Activated CD8-positive, alpha-beta memory T cell treated with anti-CD3 and anti-CD28 coated beads, Interleukin-2, amount 10 ng/mL, durations not matched to agents 7 days and 5 days (primary cell): ENCODE measurements around the gene DAGLA. TPM values are rescaled to one million over a fixed set of nuclear protein-coding genes. Genes with fewer than 3 reads are reported as not detected.

Experiments
- ATAC-seq: fragments of 150-1000 bp; cut with Tn5 transposase; one replicate; pipeline ENCODE4 v1.10.0; 2021; ENCODE audit warnings: moderate library complexity
- CTCF ChIA-PET: fragments of 350-600 bp; sonication (Branson Sonifier 250); formaldehyde crosslinking; loops from one replicate; lab custom pipeline; 2021; ENCODE audit warnings: antibody characterized with exemption; lab: Charles Lee
- DNase-seq: peaks from one replicate; pipeline ENCODE4 v3.0.0-alpha.2; 2020
- H3K27ac Mint-ChIP-seq: one replicate; pipeline ENCODE4 v1.8.0; 2021; ENCODE audit warnings: mild to moderate bottlenecking, mixed read lengths
- H3K27me3 Mint-ChIP-seq: one replicate; pipeline ENCODE4 v1.8.0; 2021; ENCODE audit warnings: mixed read lengths
- H3K36me3 Mint-ChIP-seq: one replicate; pipeline ENCODE4 v1.8.0; 2021; ENCODE audit warnings: mild to moderate bottlenecking, mixed read lengths
- H3K4me1 Mint-ChIP-seq: one replicate; pipeline ENCODE4 v1.8.0; 2021; ENCODE audit warnings: mixed read lengths
- H3K4me3 Mint-ChIP-seq: one replicate; pipeline ENCODE4 v1.8.0; 2021; ENCODE audit warnings: mild to moderate bottlenecking, moderate library complexity, mixed read lengths
- H3K9me3 Mint-ChIP-seq: one replicate; pipeline ENCODE4 v1.8.0; 2022; ENCODE audit warnings: low read depth, mixed read lengths
- total RNA-seq, 2 experiments: library from RNA; stranded (reverse); gene quantifications; one replicate each; pipeline ENCODE4 v1.2.3, GENCODE V29; 2021

DAGLA gene
- total RNA-seq, 2 experiments from 2014 or later: not detected

GRCh38 chr11:61732705-61733104 lies 52.5 kb downstream of the DAGLA start:
- CTCF ChIA-PET: interaction anchor here (0.8 to 3.9 kb wide), 22 partner anchors 9 to 349 kb away, joined by 3 to 54 read pairs (median 8); partner anchors contain the start of genes DAGLA and MYRF
- no peaks in the 10 kb centered on the region for H3K27me3 Mint-ChIP-seq
- DNase-seq: no peak
- no peak overlapping the region for H3K27ac Mint-ChIP-seq
- no peak for ATAC-seq
- no peaks in the 10 kb centered on the region for H3K9me3 Mint-ChIP-seq
- H3K4me1 Mint-ChIP-seq: peaks cover 9% of the 10 kb centered on the region
- no peak overlapping the region for H3K4me3 Mint-ChIP-seq
- no peaks in the 10 kb centered on the region for H3K36me3 Mint-ChIP-seq

DNA sequence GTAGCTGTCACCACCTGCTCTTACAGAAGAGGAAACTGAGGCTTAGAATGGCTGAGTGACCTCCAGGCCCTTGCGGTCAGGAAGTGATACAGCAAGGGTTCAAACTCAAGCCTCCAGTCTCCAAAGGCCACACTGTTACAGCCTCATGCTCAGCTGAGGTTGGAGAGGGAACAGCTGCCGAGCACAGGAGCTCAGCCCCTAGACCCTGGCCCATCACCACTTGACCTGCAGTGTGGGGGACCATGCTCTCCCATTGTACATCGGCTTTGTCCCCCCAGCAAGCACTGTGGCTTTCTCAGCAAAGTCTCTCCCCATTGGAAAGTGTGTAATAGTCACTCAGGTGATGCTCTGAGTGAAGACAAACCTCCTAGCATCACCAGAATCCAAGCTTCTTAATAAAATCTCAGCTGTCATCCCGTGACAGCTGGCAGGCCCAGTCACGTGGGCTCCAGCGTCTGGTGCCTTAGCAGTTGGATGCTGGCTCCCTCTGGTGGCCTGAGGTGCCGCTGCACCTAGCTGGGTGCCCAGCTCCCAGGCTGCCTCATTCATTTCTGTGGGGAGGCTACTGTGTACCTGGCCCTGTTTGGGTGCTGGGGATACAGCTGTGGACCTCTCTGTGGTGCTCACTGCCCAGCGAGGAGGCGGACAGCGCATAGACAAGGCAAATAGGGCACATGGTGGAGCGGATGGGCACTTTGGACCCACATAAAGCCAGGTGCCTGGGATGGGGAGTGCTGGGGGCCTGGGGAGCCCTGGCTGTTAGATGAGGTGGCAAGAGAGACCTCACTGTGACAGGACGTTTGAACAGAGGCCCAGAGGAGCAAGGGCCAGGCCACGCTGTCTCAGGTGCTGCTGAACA lies 53.2 kb downstream of the DAGLA start:
- ATAC-seq: peak; percentile 96
- peak; percentile 88 for DNase-seq
- no peaks in the 10 kb centered on the region for H3K27me3 Mint-ChIP-seq
- H3K4me1 Mint-ChIP-seq: peaks cover 9% of the 10 kb centered on the region
- CTCF ChIA-PET: interaction anchor here (0.7 to 3.9 kb wide), 36 partner anchors 8 to 349 kb away, joined by 3 to 54 read pairs (median 5); partner anchors contain the start of genes DAGLA, FEN1, MYRF and TMEM258
- no peak overlapping the region for H3K4me3 Mint-ChIP-seq
- H3K9me3 Mint-ChIP-seq: no peaks in the 10 kb centered on the region
- H3K36me3 Mint-ChIP-seq: no peaks in the 10 kb centered on the region
- H3K27ac Mint-ChIP-seq: no peak overlapping the region

DNA sequence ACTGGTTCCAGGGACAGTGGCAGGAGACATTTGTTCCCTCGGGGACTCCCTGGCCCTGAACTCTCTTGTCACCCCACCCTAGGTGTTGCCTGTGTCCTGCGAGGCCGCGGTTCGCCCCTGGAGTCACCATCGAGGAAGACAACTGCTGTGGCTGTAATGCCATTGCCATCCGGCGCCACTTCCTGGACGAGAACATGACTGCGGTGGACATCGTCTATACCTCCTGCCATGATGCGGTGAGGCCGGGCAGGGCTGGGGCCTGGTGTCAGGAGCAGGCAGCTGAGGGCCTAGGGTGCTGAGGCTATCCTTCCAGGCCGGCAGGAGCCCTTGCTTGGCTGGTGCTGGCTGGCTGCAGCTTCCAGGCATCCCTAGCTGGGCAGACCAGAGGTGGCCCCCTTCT lies 54.6 kb downstream of the DAGLA start:
- no peaks in the 10 kb centered on the region for H3K36me3 Mint-ChIP-seq
- H3K9me3 Mint-ChIP-seq: no peaks in the 10 kb centered on the region
- CTCF ChIA-PET: interaction anchor here (1.0 to 3.9 kb wide), 9 partner anchors 12 to 373 kb away, joined by 3 to 54 read pairs (median 6); partner anchors contain the start of gene DAGLA
- H3K27ac Mint-ChIP-seq: no peak overlapping the region
- H3K4me3 Mint-ChIP-seq: no peak overlapping the region
- DNase-seq: no peak
- H3K27me3 Mint-ChIP-seq: no peaks in the 10 kb centered on the region
- no peak for ATAC-seq
- H3K4me1 Mint-ChIP-seq: peaks cover 2% of the 10 kb centered on the region

DNA sequence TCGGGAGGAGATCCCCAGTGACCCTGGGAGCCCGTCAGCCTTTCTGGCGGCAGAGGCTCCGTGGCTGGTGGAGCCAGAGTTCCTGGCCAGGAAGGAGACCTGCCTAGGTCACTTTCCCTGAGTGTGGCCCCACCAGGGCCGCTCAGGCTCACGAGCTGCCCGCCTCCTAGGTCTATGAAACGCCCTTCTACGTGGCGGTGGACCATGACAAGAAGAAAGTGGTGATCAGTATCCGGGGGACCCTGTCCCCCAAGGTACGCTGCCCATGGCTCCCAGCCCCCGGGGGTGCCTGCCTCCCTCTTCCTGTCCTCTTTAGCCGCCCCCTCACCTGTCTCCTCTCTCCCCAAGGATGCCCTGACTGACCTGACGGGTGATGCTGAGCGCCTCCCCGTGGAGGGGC lies 55.2 kb downstream of the DAGLA start:
- H3K4me3 Mint-ChIP-seq: no peak overlapping the region
- H3K27ac Mint-ChIP-seq: no peak overlapping the region
- no peaks in the 10 kb centered on the region for H3K36me3 Mint-ChIP-seq

DNA sequence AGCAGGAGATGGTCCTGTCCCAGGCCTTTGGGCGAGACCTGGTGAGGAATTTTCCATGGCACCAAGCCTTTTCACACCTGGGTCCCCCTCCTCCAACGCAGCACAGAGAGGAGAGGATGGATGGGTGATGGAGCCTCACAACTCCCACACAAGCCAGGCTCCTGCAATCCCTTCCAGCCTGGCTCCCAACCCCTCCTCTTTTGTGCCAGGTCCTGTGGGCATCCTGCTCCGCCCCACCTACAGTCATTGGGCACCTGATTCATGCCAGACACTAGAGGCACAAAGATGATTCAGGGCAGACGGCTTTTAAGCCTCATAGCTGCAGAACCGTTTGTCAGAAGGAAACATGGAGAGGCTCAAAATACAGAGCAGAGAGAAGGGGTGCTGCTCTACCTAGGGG lies 56.1 kb downstream of the DAGLA start:
- H3K36me3 Mint-ChIP-seq: no peaks in the 10 kb centered on the region
- H3K4me1 Mint-ChIP-seq: peaks cover 2% of the 10 kb centered on the region
- no peak overlapping the region for H3K27ac Mint-ChIP-seq
- no peak for DNase-seq
- no peaks in the 10 kb centered on the region for H3K9me3 Mint-ChIP-seq
- H3K4me3 Mint-ChIP-seq: no peak overlapping the region
- CTCF ChIA-PET: interaction anchor here (2.0 kb wide), 1 partner anchor 11 kb away, joined by 4 read pairs; no protein-coding TSS in a partner anchor
- no peak for ATAC-seq
- H3K27me3 Mint-ChIP-seq: no peaks in the 10 kb centered on the region

More for the DNA sequence above, 55.2 kb downstream of the DAGLA start:
- peaks cover 2% of the 10 kb centered on the region for H3K4me1 Mint-ChIP-seq
- H3K27me3 Mint-ChIP-seq: no peaks in the 10 kb centered on the region
- CTCF ChIA-PET: interaction anchor here (1.5 to 3.9 kb wide), 3 partner anchors 11 to 56 kb away, joined by 4 to 54 read pairs (median 33); partner anchors contain the start of gene DAGLA
- no peaks in the 10 kb centered on the region for H3K9me3 Mint-ChIP-seq
- DNase-seq (no peak), ATAC-seq (no peak)

DNA sequence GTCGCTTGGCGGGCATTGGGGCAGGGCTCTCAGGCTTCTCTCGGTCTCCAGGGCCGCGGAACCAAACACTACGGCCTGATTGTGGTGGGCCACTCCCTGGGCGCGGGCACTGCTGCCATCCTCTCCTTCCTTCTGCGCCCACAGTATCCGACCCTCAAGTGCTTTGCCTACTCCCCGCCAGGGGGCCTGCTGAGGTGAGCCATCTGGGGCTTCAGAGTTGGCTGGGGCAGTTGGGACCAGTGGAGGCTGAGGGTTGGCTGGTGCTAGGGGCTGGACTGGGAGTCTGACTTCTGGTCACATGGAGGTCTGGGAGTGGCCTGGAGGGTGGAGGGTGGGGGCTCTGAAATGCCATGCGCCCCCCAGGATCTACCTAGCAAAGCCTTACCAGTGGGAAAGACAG lies 56.9 kb downstream of the DAGLA start:
- CTCF ChIA-PET: interaction anchor here (2.0 kb wide), 1 partner anchor 10 kb away, joined by 4 read pairs; no protein-coding TSS in a partner anchor
- Mint-ChIP-seq H3K9me3 (no peaks in the 10 kb centered on the region), H3K4me3 (no peak overlapping the region), H3K27me3 (no peaks in the 10 kb centered on the region), H3K27ac (no peak overlapping the region), H3K4me1 (peaks cover 2% of the 10 kb centered on the region), H3K36me3 (no peaks in the 10 kb centered on the region)
- DNase-seq (no peak), ATAC-seq (no peak)

GRCh38 chr11:61737636-61738386 lies 57.6 kb downstream of the DAGLA start:
- no peak overlapping the region for H3K4me3 Mint-ChIP-seq
- no peaks in the 10 kb centered on the region for H3K9me3 Mint-ChIP-seq
- H3K27ac Mint-ChIP-seq: no peak overlapping the region
- peaks cover 2% of the 10 kb centered on the region for H3K4me1 Mint-ChIP-seq
- H3K27me3 Mint-ChIP-seq: no peaks in the 10 kb centered on the region
- DNase-seq: no peak
- no peaks in the 10 kb centered on the region for H3K36me3 Mint-ChIP-seq
- CTCF ChIA-PET: interaction anchor here (1.4 to 2.0 kb wide), 2 partner anchors 9 to 59 kb away, joined by 4 read pairs; no protein-coding TSS in a partner anchor
- no peak for ATAC-seq

GRCh38 chr11:61738776-61739175 lies 58.6 kb downstream of the DAGLA start:
- DNase-seq: no peak
- CTCF ChIA-PET: interaction anchor here (1.4 kb wide), 1 partner anchor 60 kb away, joined by 4 read pairs; no protein-coding TSS in a partner anchor
- Mint-ChIP-seq H3K36me3 (no peaks in the 10 kb centered on the region), H3K4me1 (no peaks in the 10 kb centered on the region), H3K27me3 (no peaks in the 10 kb centered on the region), H3K9me3 (no peaks in the 10 kb centered on the region), H3K27ac (no peak overlapping the region), H3K4me3 (no peak overlapping the region)
- ATAC-seq: no peak

GRCh38 chr11:61739413-61739812 lies 59.2 kb downstream of the DAGLA start:
- H3K9me3 Mint-ChIP-seq: no peaks in the 10 kb centered on the region
- no peak for ATAC-seq
- H3K4me1 Mint-ChIP-seq: no peaks in the 10 kb centered on the region
- no peaks in the 10 kb centered on the region for H3K27me3 Mint-ChIP-seq
- DNase-seq: no peak
- CTCF ChIA-PET: interaction anchor here (1.4 kb wide), 1 partner anchor 60 kb away, joined by 4 read pairs; no protein-coding TSS in a partner anchor
- H3K36me3 Mint-ChIP-seq: no peaks in the 10 kb centered on the region
- H3K27ac Mint-ChIP-seq: no peak overlapping the region
- H3K4me3 Mint-ChIP-seq: no peak overlapping the region

- H3K27ac Mint-ChIP-seq: no peak overlapping the region
- no peak for DNase-seq
- no peaks in the 10 kb centered on the region for H3K36me3 Mint-ChIP-seq
- no peaks in the 10 kb centered on the region for H3K4me1 Mint-ChIP-seq
- no peaks in the 10 kb centered on the region for H3K9me3 Mint-ChIP-seq
- no peak for ATAC-seq
- H3K4me3 Mint-ChIP-seq: no peak overlapping the region
- H3K27me3 Mint-ChIP-seq: no peaks in the 10 kb centered on the region
- CTCF ChIA-PET: no interaction called here
Measured at GRCh38 chr11:61739966-61740365, 59.8 kb downstream of the DAGLA start.

DNA sequence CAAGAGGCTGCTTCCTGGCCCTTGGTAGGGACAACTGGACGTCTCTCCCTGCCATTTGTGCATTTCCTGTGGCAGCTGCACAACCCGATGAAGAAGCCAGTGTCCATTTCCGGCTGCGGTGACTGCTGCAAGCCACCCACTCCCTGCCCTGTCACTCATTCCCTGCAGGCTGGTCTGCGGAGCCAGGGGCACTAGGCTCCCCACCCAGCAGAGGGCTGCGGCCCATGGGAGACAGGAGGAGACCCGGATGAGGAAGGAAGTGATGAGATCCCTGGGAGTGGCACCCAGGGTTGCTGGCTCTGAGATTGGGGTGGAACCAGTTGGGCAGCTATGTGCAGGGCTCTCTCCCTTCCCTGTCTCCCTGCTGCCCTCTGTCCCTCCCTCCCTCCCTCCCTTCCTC lies 62.2 kb downstream of the DAGLA start:
- no peaks in the 10 kb centered on the region for H3K9me3 Mint-ChIP-seq

GRCh38 chr11:61743486-61744095 lies 63.4 kb downstream of the DAGLA start:
- DNase-seq: no peak
- ATAC-seq: no peak
- H3K27me3 Mint-ChIP-seq: no peaks in the 10 kb centered on the region
- CTCF ChIA-PET: interaction anchor here (0.7 to 7.3 kb wide), 4 partner anchors 10 to 127 kb away, joined by 3 to 33 read pairs (median 4); no protein-coding TSS in a partner anchor
- H3K4me1 Mint-ChIP-seq: no peaks in the 10 kb centered on the region
- no peak overlapping the region for H3K4me3 Mint-ChIP-seq
- H3K9me3 Mint-ChIP-seq: no peaks in the 10 kb centered on the region
- no peak overlapping the region for H3K27ac Mint-ChIP-seq
- H3K36me3 Mint-ChIP-seq: no peaks in the 10 kb centered on the region

More for the DNA sequence above, 62.2 kb downstream of the DAGLA start:
- Mint-ChIP-seq H3K36me3 (no peaks in the 10 kb centered on the region), H3K4me1 (no peaks in the 10 kb centered on the region), H3K4me3 (no peak overlapping the region), H3K27me3 (no peaks in the 10 kb centered on the region), H3K27ac (no peak overlapping the region)
- ATAC-seq (no peak), DNase-seq (no peak)
- CTCF ChIA-PET: interaction anchor here (1.7 kb wide), 1 partner anchor 9 kb away, joined by 4 read pairs; no protein-coding TSS in a partner anchor
